ENCODE results near the gene ARHGAP45.

- no peak for TF ChIP-seq CTCF (IDR thresholded peaks at IDR 0.05 in 4 of 5, conservative IDR thresholded peaks at IDR 0.05 in 1 of 5)
- TF ChIP-seq POLR2A (IDR thresholded peaks at IDR 0.05) = no peak
These were observed 68.5 kb downstream of the ARHGAP45 start for GRCh38 chr19:1135454-1135853.

Measured in gastrocnemius medialis (tissue), 4 donors.